Measurements from ENCODE around the gene TSPAN17. TPM values are rescaled to one million over a fixed set of nuclear protein-coding genes. Genes with fewer than 3 reads are reported as not detected.

Gene TSPAN17
- total and polyA plus RNA-seq, 2 experiments from 2014 or later = 11.7 to 52.1 TPM

DNA sequence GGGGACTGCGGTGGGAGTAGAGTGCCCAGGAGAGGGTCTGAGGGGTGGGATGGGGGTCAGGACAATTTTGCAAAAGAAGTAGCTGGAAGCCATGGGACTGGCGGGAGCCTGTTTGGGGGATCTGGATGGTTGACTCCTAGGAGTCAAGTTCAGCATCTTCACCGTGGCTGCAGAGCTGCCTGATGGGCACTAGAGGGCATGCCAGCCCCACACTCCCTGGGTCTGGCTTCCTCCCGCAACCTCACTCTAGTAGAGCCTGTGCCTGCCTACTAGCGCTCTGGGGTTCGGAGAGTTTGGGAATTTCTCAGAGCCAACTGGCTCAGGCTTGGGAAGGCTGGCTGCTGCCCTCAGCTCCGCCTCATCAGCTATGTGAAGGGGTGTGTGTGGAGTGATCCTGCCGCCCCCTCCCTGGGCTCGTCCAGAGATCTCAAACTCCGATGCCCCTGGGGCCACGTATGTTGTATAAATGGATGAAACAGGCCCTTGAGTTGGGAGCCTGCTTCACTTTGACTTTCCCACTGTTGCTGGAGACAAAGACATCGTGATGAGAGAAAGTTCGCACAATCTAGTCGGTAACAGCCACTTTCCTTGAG lies 10.8 kb downstream of the TSPAN17 start:
- TF ChIP-seq, protein P1, sequence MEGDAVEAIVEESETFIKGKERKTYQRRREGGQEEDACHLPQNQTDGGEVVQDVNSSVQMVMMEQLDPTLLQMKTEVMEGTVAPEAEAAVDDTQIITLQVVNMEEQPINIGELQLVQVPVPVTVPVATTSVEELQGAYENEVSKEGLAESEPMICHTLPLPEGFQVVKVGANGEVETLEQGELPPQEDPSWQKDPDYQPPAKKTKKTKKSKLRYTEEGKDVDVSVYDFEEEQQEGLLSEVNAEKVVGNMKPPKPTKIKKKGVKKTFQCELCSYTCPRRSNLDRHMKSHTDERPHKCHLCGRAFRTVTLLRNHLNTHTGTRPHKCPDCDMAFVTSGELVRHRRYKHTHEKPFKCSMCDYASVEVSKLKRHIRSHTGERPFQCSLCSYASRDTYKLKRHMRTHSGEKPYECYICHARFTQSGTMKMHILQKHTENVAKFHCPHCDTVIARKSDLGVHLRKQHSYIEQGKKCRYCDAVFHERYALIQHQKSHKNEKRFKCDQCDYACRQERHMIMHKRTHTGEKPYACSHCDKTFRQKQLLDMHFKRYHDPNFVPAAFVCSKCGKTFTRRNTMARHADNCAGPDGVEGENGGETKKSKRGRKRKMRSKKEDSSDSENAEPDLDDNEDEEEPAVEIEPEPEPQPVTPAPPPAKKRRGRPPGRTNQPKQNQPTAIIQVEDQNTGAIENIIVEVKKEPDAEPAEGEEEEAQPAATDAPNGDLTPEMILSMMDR (conservative IDR thresholded peaks at IDR 0.05; ENCODE audit: low read depth in 2 of 2) = peak; percentile 71 to 95
- TF ChIP-seq, protein P2, sequence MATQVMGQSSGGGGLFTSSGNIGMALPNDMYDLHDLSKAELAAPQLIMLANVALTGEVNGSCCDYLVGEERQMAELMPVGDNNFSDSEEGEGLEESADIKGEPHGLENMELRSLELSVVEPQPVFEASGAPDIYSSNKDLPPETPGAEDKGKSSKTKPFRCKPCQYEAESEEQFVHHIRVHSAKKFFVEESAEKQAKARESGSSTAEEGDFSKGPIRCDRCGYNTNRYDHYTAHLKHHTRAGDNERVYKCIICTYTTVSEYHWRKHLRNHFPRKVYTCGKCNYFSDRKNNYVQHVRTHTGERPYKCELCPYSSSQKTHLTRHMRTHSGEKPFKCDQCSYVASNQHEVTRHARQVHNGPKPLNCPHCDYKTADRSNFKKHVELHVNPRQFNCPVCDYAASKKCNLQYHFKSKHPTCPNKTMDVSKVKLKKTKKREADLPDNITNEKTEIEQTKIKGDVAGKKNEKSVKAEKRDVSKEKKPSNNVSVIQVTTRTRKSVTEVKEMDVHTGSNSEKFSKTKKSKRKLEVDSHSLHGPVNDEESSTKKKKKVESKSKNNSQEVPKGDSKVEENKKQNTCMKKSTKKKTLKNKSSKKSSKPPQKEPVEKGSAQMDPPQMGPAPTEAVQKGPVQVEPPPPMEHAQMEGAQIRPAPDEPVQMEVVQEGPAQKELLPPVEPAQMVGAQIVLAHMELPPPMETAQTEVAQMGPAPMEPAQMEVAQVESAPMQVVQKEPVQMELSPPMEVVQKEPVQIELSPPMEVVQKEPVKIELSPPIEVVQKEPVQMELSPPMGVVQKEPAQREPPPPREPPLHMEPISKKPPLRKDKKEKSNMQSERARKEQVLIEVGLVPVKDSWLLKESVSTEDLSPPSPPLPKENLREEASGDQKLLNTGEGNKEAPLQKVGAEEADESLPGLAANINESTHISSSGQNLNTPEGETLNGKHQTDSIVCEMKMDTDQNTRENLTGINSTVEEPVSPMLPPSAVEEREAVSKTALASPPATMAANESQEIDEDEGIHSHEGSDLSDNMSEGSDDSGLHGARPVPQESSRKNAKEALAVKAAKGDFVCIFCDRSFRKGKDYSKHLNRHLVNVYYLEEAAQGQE (IDR thresholded peaks at IDR 0.05; ENCODE audit: unreplicated experiment) = no peak
- TF ChIP-seq EZH2 (IDR thresholded peaks at IDR 0.05; ENCODE audit: low read depth, unreplicated experiment) (no peak), EZH2phosphoT487 (IDR thresholded peaks at IDR 0.05; ENCODE audit: unreplicated experiment) (no peak)
- Histone ChIP-seq H3K79me2 (replicated peaks; ENCODE audit: insufficient read depth) (no peaks in the 10 kb centered on the region), H4K20me1 (replicated peaks; ENCODE audit: insufficient read depth) (no peaks in the 10 kb centered on the region), H3K27me3 (ENCODE audit: insufficient read depth) (no peaks in the 10 kb centered on the region), H3F3A (replicated peaks; ENCODE audit: low read depth) (0 out of 2 replicates have a peak, but pooled peaks cover 6% of the 10 kb centered on the region), H3K9me2 (ENCODE audit: insufficient read depth) (no peaks in the 10 kb centered on the region), H2AFZ (no peak overlapping the region), H3K36me3 (ENCODE audit: insufficient read depth) (no peaks in the 10 kb centered on the region), H3K4me3 (no peak overlapping the region), H3K4me1 (ENCODE audit: insufficient read depth) (no peaks in the 10 kb centered on the region; the same call in 1 of the 2 replicates), H3K27ac (ENCODE audit: low read depth) (0 out of 2 replicates have a peak overlapping the region, but pooled peaks have one; percentile 33), H3K4me2 (no peak overlapping the region)
- Mint-ChIP-seq H3K9me3 (no peaks in the 10 kb centered on the region), H3K36me3 (ENCODE audit: low read depth) (peaks cover 8% of the 10 kb centered on the region; the same call in 2 of the 3 replicates), H3K4me3 (no peak overlapping the region), H3K27ac (peak overlapping the region; percentile 39; the same call in 1 of the 2 replicates), H3K4me1 (peaks cover 8% of the 10 kb centered on the region), H3K27me3 (ENCODE audit: insufficient read depth, low read depth, poor library complexity) (peaks cover 3% of the 10 kb centered on the region)
- peak; percentile 80 for ATAC-seq
- peak; percentile 90 for DNase-seq (ENCODE audit: low spot score)

DNA sequence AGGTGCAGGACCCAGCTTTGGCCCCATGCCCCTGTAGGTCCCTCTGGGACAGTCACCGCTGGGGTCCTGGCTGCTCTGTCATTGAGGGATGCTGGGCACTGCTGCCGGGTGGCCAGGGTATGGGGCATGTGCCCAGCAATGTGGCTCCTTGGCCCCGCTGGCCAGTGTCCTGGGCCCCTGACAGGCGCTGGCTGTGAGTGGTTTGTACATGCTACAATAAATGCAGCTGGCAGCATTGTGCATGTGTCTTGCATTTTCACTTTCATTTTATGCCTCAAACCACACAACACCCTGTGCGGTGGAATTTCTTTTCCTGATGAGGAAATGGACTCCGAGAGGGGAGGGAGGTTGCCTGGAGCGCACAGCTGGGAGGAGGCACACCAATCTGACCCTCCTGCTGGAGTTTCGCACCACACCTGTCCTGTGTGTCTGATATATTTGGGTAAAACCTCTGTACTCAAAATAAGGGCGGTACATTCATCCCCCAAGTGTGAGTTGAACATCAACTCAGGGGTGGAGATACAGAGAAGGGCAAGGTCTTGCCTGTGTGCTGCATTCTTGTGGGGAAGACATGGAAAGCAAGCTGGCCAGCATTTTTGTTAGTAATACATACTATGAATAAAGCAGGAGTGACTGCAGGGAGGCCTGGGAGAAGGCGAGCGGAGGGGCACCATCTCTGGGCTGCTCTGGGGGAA lies 11.7 kb downstream of the TSPAN17 start:
- Histone ChIP-seq H4K20me1 (replicated peaks; ENCODE audit: insufficient read depth) (no peaks in the 10 kb centered on the region), H3K4me2 (no peak overlapping the region), H3K27me3 (ENCODE audit: insufficient read depth) (no peaks in the 10 kb centered on the region), H3K4me1 (ENCODE audit: insufficient read depth) (no peaks in the 10 kb centered on the region; the same call in 1 of the 2 replicates), H3F3A (replicated peaks; ENCODE audit: low read depth) (0 out of 2 replicates have a peak, but pooled peaks cover 6% of the 10 kb centered on the region), H3K36me3 (ENCODE audit: insufficient read depth) (no peaks in the 10 kb centered on the region), H2AFZ (no peak overlapping the region), H3K4me3 (no peak overlapping the region), H3K27ac (ENCODE audit: low read depth) (no peak overlapping the region), H3K9me2 (ENCODE audit: insufficient read depth) (no peaks in the 10 kb centered on the region), H3K79me2 (replicated peaks; ENCODE audit: insufficient read depth) (no peaks in the 10 kb centered on the region)
- Mint-ChIP-seq H3K4me1 (peaks cover 10% of the 10 kb centered on the region), H3K9me3 (no peaks in the 10 kb centered on the region), H3K36me3 (ENCODE audit: low read depth) (no peaks in the 10 kb centered on the region; the same call in 2 of the 3 replicates), H3K27ac (no peak overlapping the region), H3K27me3 (ENCODE audit: insufficient read depth, low read depth, poor library complexity) (peaks cover 3% of the 10 kb centered on the region), H3K4me3 (no peak overlapping the region)
- DNase-seq (ENCODE audit: low spot score) (no peak), ATAC-seq (no peak)
- no peak for TF ChIP-seq EZH2 (IDR thresholded peaks at IDR 0.05; ENCODE audit: low read depth, unreplicated experiment)
- TF ChIP-seq POLR2AphosphoS5 (IDR thresholded peaks at IDR 0.05; ENCODE audit: low read depth) = no peak
- TF ChIP-seq ETS1 (IDR thresholded peaks at IDR 0.05) = no peak
- TF ChIP-seq, protein P2 (IDR thresholded peaks at IDR 0.05; ENCODE audit: unreplicated experiment) = no peak
